GM10266 (cell line): Measurements from ENCODE around the gene AFF3.

Experiments used
- DNase-seq: peaks from one replicate; pipeline ENCODE4 v3.0.0; 2012; ENCODE audit errors: extremely low spot score
- CTCF ChIP-seq: IDR thresholded peaks from 2 replicates; pipeline ENCODE4 v1.5.1; 2012; ENCODE audit warnings: mild to moderate bottlenecking, low read depth; ENCODE audit not compliant: control insufficient read depth, insufficient read depth; ENCODE audit errors: missing control alignments

The AFF3 gene

GRCh38 chr2:99707592-99707991 is 434.8 kb downstream of the AFF3 start:
- DNase-seq, result no peak
- no peak for TF ChIP-seq CTCF

- no peak for DNase-seq
- no peak for TF ChIP-seq CTCF
These were observed 435.7 kb downstream of the AFF3 start for GRCh38 chr2:99706735-99707134.

GRCh38 chr2:99701503-99701902 is 440.9 kb downstream of the AFF3 start:
- TF ChIP-seq CTCF, result no peak
- no peak for DNase-seq

- DNase-seq, result no peak
- no peak for TF ChIP-seq CTCF
These were observed 441.6 kb downstream of the AFF3 start for GRCh38 chr2:99700482-99701398.

- DNase-seq, result no peak
- no peak for TF ChIP-seq CTCF
These were observed 443.5 kb downstream of the AFF3 start for GRCh38 chr2:99698896-99699295.

- no peak for TF ChIP-seq CTCF
- DNase-seq, result no peak
These were observed 444.4 kb downstream of the AFF3 start for GRCh38 chr2:99697811-99698568.

- no peak for DNase-seq
- no peak for TF ChIP-seq CTCF
These were observed 446.5 kb downstream of the AFF3 start for GRCh38 chr2:99695944-99696253.
